ENCODE measurements around the gene RGPD4.

Gene RGPD4

GRCh38 chr2:107927034-107927534 is 100.4 kb downstream of the RGPD4 start:
- no peak for DNase-seq (ENCODE audit: low read depth)

GRCh38 chr2:107931412-107931811 is 104.7 kb downstream of the RGPD4 start:
- DNase-seq (ENCODE audit: low read depth): no peak

- DNase-seq (ENCODE audit: low read depth): peak; percentile 14
Measured at GRCh38 chr2:107932488-107932887, 105.8 kb downstream of the RGPD4 start.

DNA sequence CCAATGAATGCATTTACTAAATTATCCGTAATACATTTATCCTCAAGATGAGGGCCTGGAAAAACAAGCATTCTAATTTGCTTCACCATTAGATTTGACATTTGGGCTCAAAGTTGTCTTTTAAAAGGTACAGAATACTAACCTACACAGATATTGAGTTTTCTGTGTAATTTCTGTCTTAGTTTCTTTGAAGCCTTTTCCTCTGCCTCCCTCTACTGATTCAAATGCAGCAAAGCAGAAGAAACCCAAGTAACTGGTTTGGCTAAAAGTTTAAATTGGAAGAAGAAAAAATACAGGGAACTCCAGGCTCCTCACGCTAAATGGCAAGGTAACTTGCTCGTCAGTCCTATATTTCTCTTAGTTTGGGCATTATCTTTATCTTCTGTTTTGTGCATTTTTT is 106.3 kb downstream of the RGPD4 start:
- peak; percentile 1 for DNase-seq (ENCODE audit: low read depth)

- peak; percentile 1 for DNase-seq (ENCODE audit: low read depth)
Measured at GRCh38 chr2:107936433-107937359, 110.0 kb downstream of the RGPD4 start.
